ENCODE measurements around the gene COPS9.

Gene COPS9

GRCh38 chr2:240169486-240170353 lies 33.6 kb upstream of the COPS9 start:
- no peak overlapping the region for H3K4me3 Mint-ChIP-seq
- no peaks in the 10 kb centered on the region for H3K9me3 Mint-ChIP-seq
- peaks cover 3% of the 10 kb centered on the region for H3K27me3 Mint-ChIP-seq
- no peak for DNase-seq
- CTCF ChIA-PET, result no interaction called here
- no peak overlapping the region for H3K27ac Mint-ChIP-seq
- no peaks in the 10 kb centered on the region for H3K36me3 Mint-ChIP-seq
- no peaks in the 10 kb centered on the region for H3K4me1 Mint-ChIP-seq

DNA sequence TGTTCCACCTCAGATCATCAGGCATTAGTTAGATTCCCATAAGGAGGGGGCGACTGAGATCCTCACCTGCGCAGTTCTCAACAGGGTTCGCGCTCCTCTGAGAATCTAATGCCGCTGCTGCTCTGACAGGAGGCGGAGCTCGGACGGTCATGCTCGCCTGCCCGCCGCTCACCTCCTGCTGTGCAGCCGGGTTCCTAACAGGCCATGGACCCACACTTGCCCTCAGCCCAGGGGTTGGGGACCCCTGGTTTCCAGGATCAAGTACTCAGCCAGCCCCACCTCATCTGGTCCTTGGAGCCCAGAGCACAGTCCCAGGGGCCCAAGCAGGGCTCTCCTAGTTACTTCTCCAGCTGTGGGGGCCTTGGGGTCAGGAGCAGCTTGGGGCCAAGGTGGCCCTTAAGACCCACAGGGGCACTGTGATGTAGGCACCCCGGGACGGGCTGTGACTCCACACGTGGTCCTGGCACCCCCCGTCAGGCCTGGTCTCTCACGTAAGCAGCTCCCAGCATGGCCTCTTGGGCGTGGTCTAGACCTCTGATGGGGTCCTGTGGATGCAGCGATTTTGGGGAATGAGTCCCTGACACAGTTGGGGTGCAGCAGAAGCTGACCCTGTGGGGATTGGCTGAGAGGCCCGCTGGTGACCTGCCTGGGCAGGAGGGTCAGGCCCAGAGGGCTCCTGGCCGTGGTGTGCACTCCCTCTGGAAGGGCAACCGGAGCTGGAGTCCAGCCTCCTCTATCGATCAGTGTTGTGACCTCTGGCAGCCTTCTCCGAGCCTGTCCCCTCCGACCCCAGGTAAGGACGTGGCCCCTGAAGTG lies 32.6 kb upstream of the COPS9 start:
- Mint-ChIP-seq H3K4me3 (no peak overlapping the region), H3K36me3 (no peaks in the 10 kb centered on the region), H3K4me1 (no peaks in the 10 kb centered on the region), H3K27ac (no peak overlapping the region), H3K27me3 (peaks cover 3% of the 10 kb centered on the region), H3K9me3 (peaks cover 6% of the 10 kb centered on the region)
- CTCF ChIA-PET, result no interaction called here
- DNase-seq, result no peak

DNA sequence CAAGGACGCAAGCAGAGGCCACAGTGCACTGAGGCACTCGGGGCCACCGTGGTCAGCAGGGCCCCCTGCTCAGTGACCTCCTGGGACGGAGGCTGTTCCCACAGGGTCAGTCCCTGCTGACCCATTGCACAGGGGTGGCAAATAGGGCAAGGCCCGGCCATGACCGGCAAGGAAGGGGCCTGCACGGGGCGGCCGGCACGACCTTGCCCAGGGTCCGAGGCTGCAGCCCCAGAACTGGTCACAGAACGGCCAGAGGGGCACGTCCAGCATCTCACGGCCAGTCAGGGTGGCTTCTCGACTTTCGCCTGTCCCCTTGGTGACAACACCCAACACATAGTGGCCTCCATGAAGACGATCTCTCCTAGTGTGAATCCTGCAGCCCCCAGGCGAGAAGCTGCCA lies 31.9 kb upstream of the COPS9 start:
- Mint-ChIP-seq H3K9me3 (peaks cover 9% of the 10 kb centered on the region), H3K36me3 (no peaks in the 10 kb centered on the region), H3K27ac (no peak overlapping the region), H3K27me3 (peaks cover 3% of the 10 kb centered on the region), H3K4me3 (no peak overlapping the region), H3K4me1 (no peaks in the 10 kb centered on the region)
- CTCF ChIA-PET, result no interaction called here
- DNase-seq, result no peak

DNA sequence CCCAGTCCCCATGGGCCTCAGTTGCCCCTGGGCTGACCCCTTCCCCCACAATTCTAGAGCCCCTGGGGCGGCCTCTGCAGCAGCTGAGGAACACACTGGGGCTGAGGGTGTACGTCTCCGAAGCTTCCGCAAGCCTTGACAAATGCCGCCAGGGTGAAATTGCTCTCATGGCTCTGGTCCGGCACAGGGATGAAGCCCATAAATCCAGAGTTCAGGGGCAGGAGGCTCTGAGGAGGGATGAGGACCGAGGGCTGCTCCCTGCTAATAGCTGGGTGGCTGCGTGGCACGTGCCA lies 31.4 kb upstream of the COPS9 start:
- H3K9me3 Mint-ChIP-seq, result peaks cover 9% of the 10 kb centered on the region
- CTCF ChIA-PET, result no interaction called here
- no peaks in the 10 kb centered on the region for H3K36me3 Mint-ChIP-seq
- no peaks in the 10 kb centered on the region for H3K4me1 Mint-ChIP-seq
- no peak overlapping the region for H3K4me3 Mint-ChIP-seq
- H3K27ac Mint-ChIP-seq, result no peak overlapping the region
- H3K27me3 Mint-ChIP-seq, result peaks cover 3% of the 10 kb centered on the region
- no peak for DNase-seq

GRCh38 chr2:240166761-240167587 lies 30.9 kb upstream of the COPS9 start:
- Mint-ChIP-seq H3K4me1 (no peaks in the 10 kb centered on the region), H3K9me3 (peaks cover 9% of the 10 kb centered on the region), H3K27me3 (peaks cover 3% of the 10 kb centered on the region), H3K27ac (no peak overlapping the region), H3K4me3 (no peak overlapping the region), H3K36me3 (no peaks in the 10 kb centered on the region)
- no peak for DNase-seq
- CTCF ChIA-PET, result no interaction called here

- DNase-seq, result no peak
- no peaks in the 10 kb centered on the region for H3K36me3 Mint-ChIP-seq
- H3K9me3 Mint-ChIP-seq, result peaks cover 9% of the 10 kb centered on the region
- H3K27me3 Mint-ChIP-seq, result peaks cover 3% of the 10 kb centered on the region
- H3K4me3 Mint-ChIP-seq, result no peak overlapping the region
- H3K4me1 Mint-ChIP-seq, result no peaks in the 10 kb centered on the region
- no peak overlapping the region for H3K27ac Mint-ChIP-seq
- CTCF ChIA-PET, result no interaction called here
These were observed 30.1 kb upstream of the COPS9 start for GRCh38 chr2:240166191-240166590.

GRCh38 chr2:240165661-240166060 lies 29.6 kb upstream of the COPS9 start:
- Mint-ChIP-seq H3K36me3 (no peaks in the 10 kb centered on the region), H3K4me3 (no peak overlapping the region), H3K27me3 (peaks cover 3% of the 10 kb centered on the region), H3K9me3 (peaks cover 9% of the 10 kb centered on the region), H3K27ac (no peak overlapping the region), H3K4me1 (no peaks in the 10 kb centered on the region)
- no peak for DNase-seq
- CTCF ChIA-PET, result no interaction called here

GRCh38 chr2:240165034-240165433 lies 28.9 kb upstream of the COPS9 start:
- Mint-ChIP-seq H3K4me3 (no peak overlapping the region), H3K9me3 (peaks cover 9% of the 10 kb centered on the region), H3K36me3 (no peaks in the 10 kb centered on the region), H3K4me1 (no peaks in the 10 kb centered on the region), H3K27ac (no peak overlapping the region), H3K27me3 (no peaks in the 10 kb centered on the region)
- CTCF ChIA-PET, result no interaction called here
- DNase-seq, result no peak

GRCh38 chr2:240164586-240164985 lies 28.5 kb upstream of the COPS9 start:
- Mint-ChIP-seq H3K9me3 (peaks cover 9% of the 10 kb centered on the region), H3K27me3 (no peaks in the 10 kb centered on the region), H3K27ac (no peak overlapping the region), H3K4me1 (no peaks in the 10 kb centered on the region), H3K4me3 (no peak overlapping the region), H3K36me3 (no peaks in the 10 kb centered on the region)
- no peak for DNase-seq
- CTCF ChIA-PET, result no interaction called here

GRCh38 chr2:240163844-240164574 lies 27.9 kb upstream of the COPS9 start:
- no peak for DNase-seq
- no peaks in the 10 kb centered on the region for H3K27me3 Mint-ChIP-seq
- H3K9me3 Mint-ChIP-seq, result peaks cover 9% of the 10 kb centered on the region
- H3K27ac Mint-ChIP-seq, result no peak overlapping the region
- H3K4me3 Mint-ChIP-seq, result no peak overlapping the region
- H3K4me1 Mint-ChIP-seq, result no peaks in the 10 kb centered on the region
- no peaks in the 10 kb centered on the region for H3K36me3 Mint-ChIP-seq
- CTCF ChIA-PET, result no interaction called here

DNA sequence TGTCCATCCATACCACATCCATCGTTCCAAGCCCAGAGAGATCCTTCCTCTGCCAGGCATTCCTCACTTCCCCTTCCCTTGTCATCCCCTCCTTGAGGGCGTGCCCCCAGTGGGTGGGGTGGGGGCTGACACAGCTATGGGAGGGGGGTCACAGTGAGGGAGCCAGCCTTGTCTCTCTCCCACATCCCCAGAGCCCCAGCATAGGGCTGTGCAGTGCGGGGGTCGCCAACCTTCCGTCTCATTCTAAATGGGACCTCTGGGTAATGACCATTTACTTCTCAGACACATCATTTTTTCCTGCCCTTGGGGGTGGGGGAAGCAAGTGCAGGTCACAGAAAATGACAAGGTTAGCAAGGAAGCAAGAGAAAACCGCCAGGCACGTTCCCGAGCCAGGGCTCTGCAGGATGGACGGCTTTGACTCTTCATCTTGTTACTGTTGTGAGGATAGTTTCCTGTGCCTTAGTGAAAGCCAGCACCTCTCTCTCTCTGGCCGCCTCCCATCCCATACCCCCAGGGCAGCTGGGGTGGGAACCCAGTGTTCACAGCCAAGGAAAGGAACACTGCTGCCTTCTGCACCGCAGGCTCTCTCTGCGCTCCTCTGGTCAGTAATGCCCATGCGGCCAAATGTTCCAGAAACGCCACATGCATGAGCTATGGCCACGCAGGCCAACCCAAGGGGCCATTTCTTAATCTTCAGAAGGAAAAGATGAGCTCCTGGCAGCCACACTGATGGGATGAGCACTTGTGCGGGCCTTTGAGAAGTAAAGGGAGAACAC lies 27.0 kb upstream of the COPS9 start:
- no peak overlapping the region for H3K4me3 Mint-ChIP-seq
- no peaks in the 10 kb centered on the region for H3K27me3 Mint-ChIP-seq
- peak; percentile 3 for DNase-seq
- CTCF ChIA-PET, result no interaction called here
- H3K9me3 Mint-ChIP-seq, result peaks cover 9% of the 10 kb centered on the region
- H3K4me1 Mint-ChIP-seq, result no peaks in the 10 kb centered on the region
- no peaks in the 10 kb centered on the region for H3K36me3 Mint-ChIP-seq
- H3K27ac Mint-ChIP-seq, result no peak overlapping the region

- CTCF ChIA-PET, result no interaction called here
- H3K36me3 Mint-ChIP-seq, result no peaks in the 10 kb centered on the region
- peaks cover 9% of the 10 kb centered on the region for H3K9me3 Mint-ChIP-seq
- no peaks in the 10 kb centered on the region for H3K27me3 Mint-ChIP-seq
- no peaks in the 10 kb centered on the region for H3K4me1 Mint-ChIP-seq
- no peak overlapping the region for H3K27ac Mint-ChIP-seq
- H3K4me3 Mint-ChIP-seq, result no peak overlapping the region
- DNase-seq, result peak; percentile 3
These were observed 26.4 kb upstream of the COPS9 start for GRCh38 chr2:240162531-240162930.

- Mint-ChIP-seq H3K4me1 (no peaks in the 10 kb centered on the region), H3K9me3 (peaks cover 9% of the 10 kb centered on the region), H3K4me3 (no peak overlapping the region), H3K27me3 (no peaks in the 10 kb centered on the region), H3K27ac (no peak overlapping the region), H3K36me3 (no peaks in the 10 kb centered on the region)
- CTCF ChIA-PET, result no interaction called here
- DNase-seq, result no peak
These were observed 25.9 kb upstream of the COPS9 start for GRCh38 chr2:240162032-240162431.

Measured in activated naive CD4-positive, alpha-beta T cell treated with anti-CD3 and anti-CD28 coated beads, Interleukin-2, amount 10 ng/mL, durations not matched to agents 7 days and 5 days (primary cell).